ENCODE results near the gene SVOP. TPM values are rescaled to one million over a fixed set of nuclear protein-coding genes. Genes with fewer than 3 reads are reported as not detected.
"Not testable (repeated sequence)": the region's sequence is repeated elsewhere in the genome, so short reads cannot be mapped to it uniquely, and the experiment has no call there.

SVOP gene
- total RNA-seq, 1 experiment from 2014 or later, result 0.47 TPM

GRCh38 chr12:109054124-109054513 lies 33.3 kb upstream of the SVOP start:
- H3K9me2 ChIP-seq (ENCODE audit: insufficient read depth); H3K27ac ChIP-seq (ENCODE audit: low read depth, low read length); intact Hi-C loops (cut with micrococcal nuclease); H3K36me3 ChIP-seq (ENCODE audit: control insufficient read depth in 1 of 2, insufficient read depth in 2 of 2, low read length in 2 of 2); H3K9ac ChIP-seq (ENCODE audit: low read length); ATAC-seq; H3K4me3 ChIP-seq (replicated peaks in 1 of 2; ENCODE audit: low read depth in 1 of 2, low read length in 2 of 2); BruUV-seq (replicated peaks); RAD21 ChIA-PET (ENCODE audit: low non-redundant PET in 1 of 2, low total read pairs in 2 of 2, uncharacterized antibody in 2 of 2, unreplicated experiment in 2 of 2); POLR2A ChIA-PET; DNase-seq (ENCODE audit: low read depth, low spot score); H3K27me3 ChIP-seq (ENCODE audit: insufficient read depth, low read length); H2AFZ ChIP-seq (ENCODE audit: low read depth, low read length, poor library complexity, severe bottlenecking); H3K9me3 ChIP-seq (ENCODE audit: control insufficient read depth in 1 of 2, insufficient read depth in 1 of 2, low read depth in 1 of 2, low read length in 2 of 2); H3K79me2 ChIP-seq (ENCODE audit: insufficient read depth, low read length); H4K20me1 ChIP-seq (ENCODE audit: insufficient read depth): not testable (repeated sequence)
- H3K4me2 ChIP-seq (ENCODE audit: low read length), result peak overlapping the region; percentile 98
- CTCF ChIA-PET, result interaction anchor here (0.9 kb wide), 1 partner anchor 16 kb away, joined by 3 read pairs; no protein-coding TSS in a partner anchor
- H3K4me1 ChIP-seq (ENCODE audit: control insufficient read depth in 1 of 2, insufficient read depth in 2 of 2, low read length in 2 of 2), result peaks cover 6 to 13% of the 10 kb centered on the region in 2 experiments; a peak in 2 of 4 replicates

GRCh38 chr12:109053382-109054123 lies 32.7 kb upstream of the SVOP start:
- Histone ChIP-seq H2AFZ (ENCODE audit: low read depth, low read length, poor library complexity, severe bottlenecking) (no peak overlapping the region), H3K9me3 (ENCODE audit: control insufficient read depth in 1 of 2, insufficient read depth in 1 of 2, low read depth in 1 of 2, low read length in 2 of 2) (no peaks in the 10 kb centered on the region), H3K4me1 (ENCODE audit: control insufficient read depth in 1 of 2, insufficient read depth in 2 of 2, low read length in 2 of 2) (peaks cover 6 to 13% of the 10 kb centered on the region in 2 experiments; a peak in 2 of 4 replicates), H3K4me2 (ENCODE audit: low read length) (peak overlapping the region; percentile 98), H3K27me3 (ENCODE audit: insufficient read depth, low read length) (no peaks in the 10 kb centered on the region), H4K20me1 (ENCODE audit: insufficient read depth) (no peaks in the 10 kb centered on the region), H3K36me3 (ENCODE audit: control insufficient read depth in 1 of 2, insufficient read depth in 2 of 2, low read length in 2 of 2) (no peaks in the 10 kb centered on the region), H3K4me3 (replicated peaks in 1 of 2; ENCODE audit: low read depth in 1 of 2, low read length in 2 of 2) (peak overlapping the region; percentile 79 to 91), H3K9me2 (ENCODE audit: insufficient read depth) (no peaks in the 10 kb centered on the region), H3K9ac (ENCODE audit: low read length) (peak overlapping the region; percentile 63), H3K79me2 (ENCODE audit: insufficient read depth, low read length) (no peaks in the 10 kb centered on the region), H3K27ac (ENCODE audit: low read depth, low read length) (no peak overlapping the region)
- RAD21 ChIA-PET (ENCODE audit: low non-redundant PET in 1 of 2, low total read pairs in 2 of 2, uncharacterized antibody in 2 of 2, unreplicated experiment in 2 of 2), result no interaction called here
- POLR2A ChIA-PET, result no interaction called here
- intact Hi-C loops (cut with micrococcal nuclease), result no loop called here
- no peak for ATAC-seq
- no TSS peak for BruUV-seq (replicated peaks)
- DNase-seq (ENCODE audit: low read depth, low spot score), result no peak
- CTCF ChIA-PET, result interaction anchor here (0.9 kb wide), 1 partner anchor 16 kb away, joined by 3 read pairs; no protein-coding TSS in a partner anchor
- TF ChIP-seq ELF1 (IDR thresholded peaks at IDR 0.05; ENCODE audit: borderline replicate concordance, low read depth) (no peak), POLR2AphosphoS5 (IDR thresholded peaks at IDR 0.05; ENCODE audit: low read depth, low read length) (no peak), MAX (IDR thresholded peaks at IDR 0.05) (no peak), EGR1 (IDR thresholded peaks at IDR 0.05; ENCODE audit: low read depth) (no peak), SP1 (IDR thresholded peaks at IDR 0.05; ENCODE audit: low read depth) (no peak), RAD21 (IDR thresholded peaks at IDR 0.05; ENCODE audit: low read depth) (no peak), EZH2phosphoT487 (IDR thresholded peaks at IDR 0.05; ENCODE audit: borderline replicate concordance) (no peak), CEBPB (IDR thresholded peaks at IDR 0.05; ENCODE audit: low read depth) (no peak), ATF3 (IDR thresholded peaks at IDR 0.05) (no peak), TCF7L2 (IDR thresholded peaks at IDR 0.05; ENCODE audit: borderline replicate concordance, extremely low read depth, insufficient read depth, insufficient read length) (no peak), SIN3A (IDR thresholded peaks at IDR 0.05; ENCODE audit: low read depth) (no peak), POLR2A (IDR thresholded peaks at IDR 0.05; ENCODE audit: borderline replicate concordance, extremely low read depth, insufficient read depth, insufficient read length) (no peak), FOSL1 (IDR thresholded peaks at IDR 0.05; ENCODE audit: low read depth) (no peak), SRF (IDR thresholded peaks at IDR 0.05; ENCODE audit: low read depth) (no peak), CTCF (IDR thresholded peaks at IDR 0.05 in 2 of 3, conservative IDR thresholded peaks at IDR 0.05 in 1 of 3; ENCODE audit: borderline replicate concordance in 1 of 3, insufficient read depth in 1 of 3, low read depth in 2 of 3, low read length in 2 of 3) (no peak), ZNF274 (IDR thresholded peaks at IDR 0.05; ENCODE audit: low read depth, low read length) (no peak), CBX3 (IDR thresholded peaks at IDR 0.05; ENCODE audit: low read depth) (no peak)

Data from HCT116 (cell line).